ENCODE measurements around the gene SEMA6A. TPM values are rescaled to one million over a fixed set of nuclear protein-coding genes. Genes with fewer than 3 reads are reported as not detected.

The SEMA6A gene
- total RNA-seq, 3 donors from 2014 or later: 33.9 to 40.3 (median 35.6) TPM

DNA sequence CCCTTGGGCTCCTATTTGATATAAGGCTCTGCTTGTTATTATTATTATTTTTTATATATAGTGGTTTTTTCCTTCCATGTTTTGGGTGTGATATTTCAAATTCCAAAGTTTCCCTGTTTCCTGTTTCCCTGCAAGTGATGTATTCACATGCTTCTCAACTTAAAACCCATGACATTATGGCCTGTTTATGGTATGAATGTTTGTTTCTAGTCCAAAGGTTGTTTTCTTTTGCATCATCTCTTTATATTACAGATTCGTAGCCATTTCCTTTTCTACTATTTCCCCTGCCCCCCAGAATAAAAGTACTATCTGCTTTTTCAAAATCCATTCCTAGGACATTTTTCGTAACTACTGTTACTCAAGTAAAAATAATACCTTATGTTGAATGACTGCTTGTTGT is 7.5 kb downstream of the SEMA6A start:
- intact Hi-C loops (cut with DNase I; ENCODE audit: low total_unique reads): no loop called here
- Histone ChIP-seq H3K27me3 (no peaks in the 10 kb centered on the region), H3K9me3 (no peaks in the 10 kb centered on the region), H3K4me1 (no peaks in the 10 kb centered on the region), H3K36me3 (no peaks in the 10 kb centered on the region), H3K4me3 (no peak overlapping the region), H3K27ac (no peak overlapping the region)
- DNase-seq (ENCODE audit: low spot score in 2 of 2): no peak
- TF ChIP-seq POLR2AphosphoS5 (IDR thresholded peaks at IDR 0.05): no peak
- TF ChIP-seq POLR2A (IDR thresholded peaks at IDR 0.05): no peak
- TF ChIP-seq, protein P1, sequence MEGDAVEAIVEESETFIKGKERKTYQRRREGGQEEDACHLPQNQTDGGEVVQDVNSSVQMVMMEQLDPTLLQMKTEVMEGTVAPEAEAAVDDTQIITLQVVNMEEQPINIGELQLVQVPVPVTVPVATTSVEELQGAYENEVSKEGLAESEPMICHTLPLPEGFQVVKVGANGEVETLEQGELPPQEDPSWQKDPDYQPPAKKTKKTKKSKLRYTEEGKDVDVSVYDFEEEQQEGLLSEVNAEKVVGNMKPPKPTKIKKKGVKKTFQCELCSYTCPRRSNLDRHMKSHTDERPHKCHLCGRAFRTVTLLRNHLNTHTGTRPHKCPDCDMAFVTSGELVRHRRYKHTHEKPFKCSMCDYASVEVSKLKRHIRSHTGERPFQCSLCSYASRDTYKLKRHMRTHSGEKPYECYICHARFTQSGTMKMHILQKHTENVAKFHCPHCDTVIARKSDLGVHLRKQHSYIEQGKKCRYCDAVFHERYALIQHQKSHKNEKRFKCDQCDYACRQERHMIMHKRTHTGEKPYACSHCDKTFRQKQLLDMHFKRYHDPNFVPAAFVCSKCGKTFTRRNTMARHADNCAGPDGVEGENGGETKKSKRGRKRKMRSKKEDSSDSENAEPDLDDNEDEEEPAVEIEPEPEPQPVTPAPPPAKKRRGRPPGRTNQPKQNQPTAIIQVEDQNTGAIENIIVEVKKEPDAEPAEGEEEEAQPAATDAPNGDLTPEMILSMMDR (IDR thresholded peaks at IDR 0.05): no peak

DNA sequence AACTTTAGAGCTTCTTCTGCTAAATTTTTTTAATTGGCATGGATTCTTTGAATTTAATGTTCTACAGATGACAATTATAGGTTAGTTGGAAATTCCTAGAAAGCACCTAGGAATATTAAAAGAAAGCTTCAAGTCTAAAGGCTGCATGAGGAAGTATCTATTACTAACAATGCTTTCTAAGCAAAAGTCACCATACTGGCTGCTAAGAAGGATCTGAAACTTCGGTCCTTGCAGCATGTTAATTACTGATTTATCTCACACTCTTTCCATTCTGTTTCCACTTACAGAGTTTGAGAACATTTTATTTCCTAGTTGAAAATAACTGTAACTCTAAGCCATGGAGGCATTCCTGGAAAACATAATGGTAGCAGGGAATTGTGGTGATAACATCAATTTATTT is 8.4 kb downstream of the SEMA6A start:
- DNase-seq (ENCODE audit: low spot score in 2 of 2): no peak
- intact Hi-C loops (cut with DNase I; ENCODE audit: low total_unique reads): no loop called here
- no peak overlapping the region for H3K4me3 ChIP-seq
- no peak overlapping the region for H3K27ac ChIP-seq
- H3K9me3 ChIP-seq: no peaks in the 10 kb centered on the region
- H3K36me3 ChIP-seq: no peaks in the 10 kb centered on the region
- no peaks in the 10 kb centered on the region for H3K27me3 ChIP-seq
- TF ChIP-seq, protein P1 (IDR thresholded peaks at IDR 0.05): no peak
- TF ChIP-seq POLR2A (IDR thresholded peaks at IDR 0.05) (no peak), POLR2AphosphoS5 (IDR thresholded peaks at IDR 0.05) (no peak)
- no peaks in the 10 kb centered on the region for H3K4me1 ChIP-seq

DNA sequence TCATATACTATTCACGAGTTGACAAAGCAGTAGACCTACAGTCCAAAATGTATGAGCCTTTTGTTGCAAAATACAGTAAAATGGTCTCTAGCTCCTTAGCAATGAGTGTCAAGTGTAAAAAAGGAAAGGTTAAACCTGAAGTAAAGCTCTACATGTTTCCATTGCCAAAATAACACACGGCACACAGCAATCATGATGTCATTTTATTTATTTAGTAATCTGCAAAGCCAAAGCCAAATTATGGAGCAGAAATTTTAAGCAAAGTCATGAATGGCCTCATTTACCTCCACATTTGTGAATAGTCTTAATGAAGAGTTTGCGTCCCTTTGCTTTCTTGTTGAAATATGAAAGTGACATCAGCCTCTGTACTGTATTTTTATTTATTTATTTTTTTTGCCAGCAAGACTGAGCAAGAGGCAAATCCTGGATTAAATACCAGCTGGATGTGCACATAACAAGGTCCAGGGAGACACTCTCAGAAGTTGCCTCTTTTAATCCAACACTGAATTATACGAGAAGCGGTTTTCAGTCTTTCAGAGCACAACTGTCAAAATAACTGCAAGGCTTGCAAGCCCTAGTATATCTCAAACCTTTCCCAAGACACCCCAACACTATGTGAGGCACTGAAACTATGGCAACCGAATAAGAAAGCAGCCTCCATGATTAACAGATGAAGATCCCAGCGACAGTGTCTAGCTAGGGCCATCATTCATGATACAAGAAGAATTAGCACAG is 9.7 kb downstream of the SEMA6A start:
- Histone ChIP-seq H3K9me3 (no peaks in the 10 kb centered on the region), H3K4me1 (no peaks in the 10 kb centered on the region), H3K27ac (no peak overlapping the region), H3K27me3 (no peaks in the 10 kb centered on the region), H3K36me3 (no peaks in the 10 kb centered on the region), H3K4me3 (no peak overlapping the region)
- DNase-seq (ENCODE audit: low spot score in 2 of 2): no peak
- TF ChIP-seq POLR2AphosphoS5 (IDR thresholded peaks at IDR 0.05) (no peak), POLR2A (IDR thresholded peaks at IDR 0.05) (no peak)
- intact Hi-C loops (cut with DNase I; ENCODE audit: low total_unique reads): no loop called here

DNA sequence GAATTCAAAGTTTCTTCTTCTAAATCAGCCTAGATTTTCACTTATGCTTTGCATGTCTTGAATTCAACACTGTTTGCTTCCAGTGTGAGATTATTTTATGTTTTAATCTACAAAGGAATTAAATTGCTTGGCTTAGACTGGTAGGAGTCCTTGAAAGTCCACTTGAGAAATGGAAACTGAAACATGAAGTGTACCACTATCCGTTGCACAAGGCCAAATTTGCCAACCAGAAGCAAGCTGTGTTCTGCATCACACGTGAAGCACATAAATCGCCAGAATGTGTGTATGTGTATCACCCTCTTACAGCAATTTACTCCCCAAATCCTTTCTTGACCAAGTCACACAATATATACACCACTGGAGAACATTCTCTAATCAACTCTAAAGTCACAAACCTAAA is 10.3 kb downstream of the SEMA6A start:
- no peaks in the 10 kb centered on the region for H3K36me3 ChIP-seq
- H3K9me3 ChIP-seq: no peaks in the 10 kb centered on the region
- H3K27me3 ChIP-seq: no peaks in the 10 kb centered on the region
- TF ChIP-seq POLR2AphosphoS5 (IDR thresholded peaks at IDR 0.05): no peak
- TF ChIP-seq, protein P1 (IDR thresholded peaks at IDR 0.05): no peak
- no peak for TF ChIP-seq POLR2A (IDR thresholded peaks at IDR 0.05)
- intact Hi-C loops (cut with DNase I; ENCODE audit: low total_unique reads): no loop called here
- DNase-seq (ENCODE audit: low spot score in 2 of 2): no peak
- no peak overlapping the region for H3K4me3 ChIP-seq
- H3K27ac ChIP-seq: no peak overlapping the region
- no peaks in the 10 kb centered on the region for H3K4me1 ChIP-seq

DNA sequence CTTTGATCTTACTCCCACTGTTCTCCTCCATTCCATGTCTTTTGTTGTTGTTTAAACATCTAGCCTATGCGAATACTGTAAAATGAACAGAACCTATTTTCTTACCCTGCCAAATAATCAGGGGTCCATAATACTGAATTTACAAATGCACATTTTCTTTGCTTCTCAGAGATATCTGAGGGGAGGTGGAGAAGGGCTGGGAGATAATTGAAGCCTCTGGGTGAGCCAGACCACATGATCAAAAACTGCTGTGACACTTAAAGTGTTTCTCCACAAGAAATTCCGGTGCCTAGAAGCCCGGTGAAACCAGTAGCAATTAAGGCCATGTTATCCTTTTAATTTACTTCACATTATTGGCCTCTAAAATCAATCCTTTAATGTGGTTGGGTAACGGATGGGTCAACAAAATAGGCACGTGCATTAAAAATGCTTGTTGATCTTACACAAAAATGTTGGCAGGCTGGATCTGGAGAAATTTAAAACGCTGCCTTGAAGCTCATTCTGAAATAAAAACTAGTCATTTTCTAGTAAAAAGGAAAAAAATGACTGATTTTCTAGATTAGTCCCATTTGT is 10.8 kb downstream of the SEMA6A start:
- H3K4me3 ChIP-seq: no peak overlapping the region
- H3K36me3 ChIP-seq: no peaks in the 10 kb centered on the region
- no peaks in the 10 kb centered on the region for H3K4me1 ChIP-seq
- no peak for DNase-seq (ENCODE audit: low spot score in 2 of 2)
- intact Hi-C loops (cut with DNase I; ENCODE audit: low total_unique reads): no loop called here
- TF ChIP-seq POLR2A (IDR thresholded peaks at IDR 0.05) (no peak), POLR2AphosphoS5 (IDR thresholded peaks at IDR 0.05) (no peak)
- TF ChIP-seq, protein P1 (IDR thresholded peaks at IDR 0.05): no peak
- no peaks in the 10 kb centered on the region for H3K9me3 ChIP-seq
- H3K27me3 ChIP-seq: no peaks in the 10 kb centered on the region
- no peak overlapping the region for H3K27ac ChIP-seq

Measured in breast epithelium (tissue), 4 donors.